Measurements from ENCODE around the gene AOC2. TPM values are rescaled to one million over a fixed set of nuclear protein-coding genes. Genes with fewer than 3 reads are reported as not detected.
"Not testable (repeated sequence)": the region's sequence is repeated elsewhere in the genome, so short reads cannot be mapped to it uniquely, and the experiment has no call there.

The AOC2 gene
- total RNA-seq, 1 experiment from 2014 or later, result 7.1 TPM

GRCh38 chr17:42880776-42881310 lies 36.5 kb downstream of the AOC2 start:
- no peak for DNase-seq
- no peak overlapping the region for H2BK15ac ChIP-seq (ENCODE audit: low read depth, low read length)
- H3K4me1 ChIP-seq (ENCODE audit: insufficient read depth, low read length), result no peaks in the 10 kb centered on the region; the same call in 1 of the 2 replicates
- no peak overlapping the region for H3K18ac ChIP-seq (ENCODE audit: insufficient read length, low read depth, low read length)
- H2BK20ac ChIP-seq (ENCODE audit: low read depth, low read length, poor library complexity, severe bottlenecking), result no peak overlapping the region
- H2BK120ac ChIP-seq (ENCODE audit: low read depth, low read length, poor library complexity, severe bottlenecking), result no peak overlapping the region
- H3K27me3 Mint-ChIP-seq (ENCODE audit: low read depth), result peaks cover 53% of the 10 kb centered on the region
- H3K9ac ChIP-seq (ENCODE audit: extremely low read depth, insufficient read length, low read length), result no peak overlapping the region
- no CpG with 5 or more reads among the region's 5 CpGs for WGBS (ENCODE audit: extremely low coverage, insufficient read length, low lambda C conversion rate)
- H3K79me2 ChIP-seq (ENCODE audit: insufficient read depth, low read length), result no peaks in the 10 kb centered on the region
- H3K27me3 ChIP-seq (ENCODE audit: insufficient read depth, low read length), result no peaks in the 10 kb centered on the region
- no peaks in the 10 kb centered on the region for H3K23me2 ChIP-seq (ENCODE audit: insufficient read length, low read depth, low read length, poor library complexity, severe bottlenecking)
- no peak overlapping the region for H3K27ac Mint-ChIP-seq
- TF ChIP-seq, protein P1, sequence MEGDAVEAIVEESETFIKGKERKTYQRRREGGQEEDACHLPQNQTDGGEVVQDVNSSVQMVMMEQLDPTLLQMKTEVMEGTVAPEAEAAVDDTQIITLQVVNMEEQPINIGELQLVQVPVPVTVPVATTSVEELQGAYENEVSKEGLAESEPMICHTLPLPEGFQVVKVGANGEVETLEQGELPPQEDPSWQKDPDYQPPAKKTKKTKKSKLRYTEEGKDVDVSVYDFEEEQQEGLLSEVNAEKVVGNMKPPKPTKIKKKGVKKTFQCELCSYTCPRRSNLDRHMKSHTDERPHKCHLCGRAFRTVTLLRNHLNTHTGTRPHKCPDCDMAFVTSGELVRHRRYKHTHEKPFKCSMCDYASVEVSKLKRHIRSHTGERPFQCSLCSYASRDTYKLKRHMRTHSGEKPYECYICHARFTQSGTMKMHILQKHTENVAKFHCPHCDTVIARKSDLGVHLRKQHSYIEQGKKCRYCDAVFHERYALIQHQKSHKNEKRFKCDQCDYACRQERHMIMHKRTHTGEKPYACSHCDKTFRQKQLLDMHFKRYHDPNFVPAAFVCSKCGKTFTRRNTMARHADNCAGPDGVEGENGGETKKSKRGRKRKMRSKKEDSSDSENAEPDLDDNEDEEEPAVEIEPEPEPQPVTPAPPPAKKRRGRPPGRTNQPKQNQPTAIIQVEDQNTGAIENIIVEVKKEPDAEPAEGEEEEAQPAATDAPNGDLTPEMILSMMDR (conservative IDR thresholded peaks at IDR 0.05), result no peak
- H3K56ac ChIP-seq (ENCODE audit: insufficient read length, low read depth, low read length), result no peak overlapping the region
- H4K91ac ChIP-seq (ENCODE audit: insufficient read length, low read depth, low read length), result no peak overlapping the region
- no peak overlapping the region for H3K4me2 ChIP-seq (ENCODE audit: insufficient read depth, insufficient read length, low read length)
- H3K4me3 Mint-ChIP-seq, result no peak overlapping the region
- no peak overlapping the region for H2BK12ac ChIP-seq (ENCODE audit: insufficient read length, low read depth, low read length)
- no peak overlapping the region for H2AK5ac ChIP-seq (ENCODE audit: insufficient read length, low read length)
- peaks cover 30 to 31% of the 10 kb centered on the region in 2 experiments for H3K4me1 Mint-ChIP-seq
- no peak overlapping the region for H2BK5ac ChIP-seq (ENCODE audit: insufficient read length, low read length)
- no peak overlapping the region for H4K8ac ChIP-seq (replicated peaks; ENCODE audit: insufficient read length, low read depth, low read length)
- H2AFZ ChIP-seq (ENCODE audit: low read length), result no peak overlapping the region
- H3K14ac ChIP-seq (ENCODE audit: insufficient read depth, low read length), result no peak overlapping the region
- no peaks in the 10 kb centered on the region; a peak in 1 of 7 replicates for H3K36me3 Mint-ChIP-seq (ENCODE audit: insufficient read depth in 1 of 3, low read depth in 3 of 3)
- H3K9me3 ChIP-seq (ENCODE audit: control insufficient read depth, low read depth, low read length), result no peaks in the 10 kb centered on the region
- no peaks in the 10 kb centered on the region for H4K20me1 ChIP-seq (ENCODE audit: control insufficient read depth, insufficient read depth, insufficient read length)
- no peak overlapping the region for H3K4ac ChIP-seq (ENCODE audit: low read depth, low read length)
- H3K23ac ChIP-seq (ENCODE audit: insufficient read length, low read depth, low read length), result no peak overlapping the region
- no peak overlapping the region for H3T11ph ChIP-seq (ENCODE audit: low read length)
- no peaks in the 10 kb centered on the region for H3K79me1 ChIP-seq (ENCODE audit: insufficient read depth, low read depth, low read length, poor library complexity, severe bottlenecking)
- no peak overlapping the region for H3K27ac ChIP-seq (ENCODE audit: insufficient read length, low read depth, low read length)
- no peak overlapping the region for H4K5ac ChIP-seq (ENCODE audit: insufficient read length, low read depth, low read length)
- 0 out of 5 replicates have a peak, but pooled peaks cover 0 to 3% of the 10 kb centered on the region in 2 experiments for H3K9me3 Mint-ChIP-seq

DNA sequence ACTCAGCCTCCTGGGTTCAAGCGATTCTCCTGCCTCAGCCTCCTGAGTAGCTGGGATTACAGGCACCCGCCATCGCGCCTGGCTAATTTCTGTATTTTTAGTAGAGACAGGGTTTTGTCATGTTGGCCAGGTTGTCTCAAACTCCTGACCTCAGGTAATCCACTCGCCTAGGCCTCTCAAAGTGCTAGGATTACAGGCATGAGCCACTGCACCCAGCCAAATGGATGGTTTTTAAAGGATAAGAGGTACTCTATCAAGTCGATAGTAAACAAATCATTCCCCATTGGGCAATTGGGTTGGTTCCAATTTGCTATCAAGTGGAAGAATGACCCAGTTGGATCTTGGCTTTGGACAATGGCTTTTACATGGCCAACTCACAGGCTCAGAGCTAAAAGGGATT lies 37.3 kb downstream of the AOC2 start:
- not testable (repeated sequence) for H2BK5ac ChIP-seq (ENCODE audit: insufficient read length, low read length); H3K9me3 Mint-ChIP-seq; H3T11ph ChIP-seq (ENCODE audit: low read length); H3K14ac ChIP-seq (ENCODE audit: insufficient read depth, low read length); H2BK120ac ChIP-seq (ENCODE audit: low read depth, low read length, poor library complexity, severe bottlenecking); H3K9me3 ChIP-seq (ENCODE audit: control insufficient read depth, low read depth, low read length); H3K27me3 ChIP-seq (ENCODE audit: insufficient read depth, low read length); DNase-seq; H2BK15ac ChIP-seq (ENCODE audit: low read depth, low read length); H4K5ac ChIP-seq (ENCODE audit: insufficient read length, low read depth, low read length); H3K56ac ChIP-seq (ENCODE audit: insufficient read length, low read depth, low read length); H4K8ac ChIP-seq (replicated peaks; ENCODE audit: insufficient read length, low read depth, low read length); H3K4me3 Mint-ChIP-seq; H3K18ac ChIP-seq (ENCODE audit: insufficient read length, low read depth, low read length); H2AK5ac ChIP-seq (ENCODE audit: insufficient read length, low read length); H4K91ac ChIP-seq (ENCODE audit: insufficient read length, low read depth, low read length); H3K27ac Mint-ChIP-seq; H3K9ac ChIP-seq (ENCODE audit: extremely low read depth, insufficient read length, low read length); H2AFZ ChIP-seq (ENCODE audit: low read length); H3K79me2 ChIP-seq (ENCODE audit: insufficient read depth, low read length); H2BK12ac ChIP-seq (ENCODE audit: insufficient read length, low read depth, low read length); H3K23me2 ChIP-seq (ENCODE audit: insufficient read length, low read depth, low read length, poor library complexity, severe bottlenecking); H4K20me1 ChIP-seq (ENCODE audit: control insufficient read depth, insufficient read depth, insufficient read length); H2BK20ac ChIP-seq (ENCODE audit: low read depth, low read length, poor library complexity, severe bottlenecking); H3K27ac ChIP-seq (ENCODE audit: insufficient read length, low read depth, low read length); H3K4ac ChIP-seq (ENCODE audit: low read depth, low read length); H3K4me2 ChIP-seq (ENCODE audit: insufficient read depth, insufficient read length, low read length); H3K23ac ChIP-seq (ENCODE audit: insufficient read length, low read depth, low read length); H3K4me1 ChIP-seq (ENCODE audit: insufficient read depth, low read length); H3K36me3 Mint-ChIP-seq (ENCODE audit: insufficient read depth in 1 of 3, low read depth in 3 of 3); H3K79me1 ChIP-seq (ENCODE audit: insufficient read depth, low read depth, low read length, poor library complexity, severe bottlenecking)
- WGBS (ENCODE audit: extremely low coverage, insufficient read length, low lambda C conversion rate), result no CpG with 5 or more reads among the region's 6 CpGs
- Mint-ChIP-seq H3K4me1 (peaks cover 30 to 31% of the 10 kb centered on the region in 2 experiments), H3K27me3 (ENCODE audit: low read depth) (peaks cover 48% of the 10 kb centered on the region)

Data from H9 (cell line).